Measurements from ENCODE around the gene PSMD5. TPM values are rescaled to one million over a fixed set of nuclear protein-coding genes. Genes with fewer than 3 reads are reported as not detected.

Gene PSMD5
- total and polyA plus RNA-seq, 9 of the 15 experiments (the other 6 are each of a cell fraction or from before 2014, with no cell fraction given): 46.4 to 148 (median 76.3) TPM

GRCh38 chr9:120874226-120875194 is 31.8 kb upstream of the PSMD5 start:
- Histone ChIP-seq H3K27ac (ENCODE audit: extremely low read depth, low read depth, low read length) (peak overlapping the region; percentile 95), H3K27me3 (ENCODE audit: control insufficient read depth in 2 of 2, insufficient read depth in 2 of 2, low read length in 2 of 2) (no peaks in the 10 kb centered on the region; a peak in 1 of 5 replicates), H4K20me1 (replicated peaks; ENCODE audit: control insufficient read depth, insufficient read depth, low read length) (no peaks in the 10 kb centered on the region), H3K36me3 (ENCODE audit: control insufficient read depth, insufficient read depth, low read length) (peaks cover 71% of the 10 kb centered on the region), H3K9me1 (ENCODE audit: control insufficient read depth, insufficient read depth, low read length) (no peaks in the 10 kb centered on the region), H3K4me3 (peak overlapping the region; percentile 74; the same call in 1 of the 2 replicates), H3K79me2 (ENCODE audit: control insufficient read depth, insufficient read depth, low read length) (peaks cover 56% of the 10 kb centered on the region), H3K9ac (ENCODE audit: insufficient read depth in 1 of 2, low read depth in 2 of 2, low read length in 2 of 2) (peak overlapping the region; percentile 98; a peak in 3 of 4 replicates), H3K4me2 (ENCODE audit: insufficient read depth, low read length) (peak overlapping the region; percentile 100), H3K9me3 (replicated peaks; ENCODE audit: control insufficient read depth, insufficient read depth, low read depth, low read length) (no peaks in the 10 kb centered on the region), H3K4me1 (replicated peaks in 1 of 2; ENCODE audit: control insufficient read depth in 2 of 2, insufficient read depth in 2 of 2, low read length in 2 of 2) (peaks cover 45 to 56% of the 10 kb centered on the region in 2 experiments), H2AFZ (ENCODE audit: low read depth, low read length) (no peak overlapping the region)
- ATAC-seq: no peak
- TF ChIP-seq MLX (CRISPR knock-in tag; conservative IDR thresholded peaks at IDR 0.05) (0 out of 4 replicates have a peak, but pooled peaks of 1 of the 2 experiments have one; percentile 29), E2F1 (CRISPR knock-in tag; IDR thresholded peaks at IDR 0.05) (0 out of 2 replicates have a peak, but pooled peaks have one; percentile 38), HMGXB4 (CRISPR knock-in tag; IDR thresholded peaks at IDR 0.05) (peak; percentile 51; the same call in 1 of the 2 replicates), ZC3H11A (IDR thresholded peaks at IDR 0.05; ENCODE audit: low read depth, low read length) (0 out of 2 replicates have a peak, but pooled peaks have one; percentile 45), TBL1XR1 (IDR thresholded peaks at IDR 0.05; ENCODE audit: low read length in 2 of 2) (0 out of 4 replicates have a peak, but pooled peaks of 1 of the 2 experiments have one; percentile 26), ZFP36 (IDR thresholded peaks at IDR 0.05; ENCODE audit: low read depth, low read length, partially characterized antibody) (no peak)
- ChIA-PET CTCF (ENCODE audit: low intra/inter-chr PET ratio) (no interaction called here), POLR2A (interaction anchor here (0.7 to 15.5 kb wide), 7 partner anchors 9 to 68 kb away, joined by 3 to 464 read pairs (median 4); partner anchors contain the start of gene PSMD5)
- BruUV-seq (replicated peaks): no TSS peak
- DNase-seq (ENCODE audit: extremely low read depth in 1 of 4, low spot score in 3 of 4): no peak
- intact Hi-C loops (cut with micrococcal nuclease) (loop anchor here (10.0 kb wide), 1 partner anchor 200 kb away; the partner anchor contains the start of gene CNTRL), in situ Hi-C loops (cut with MboI) (loop anchor here (5.0 kb wide), 1 partner anchor 67 kb away; no protein-coding TSS in a partner anchor)
- 91% methylated on average over 10 of the region's 10 CpGs for WGBS (ENCODE audit: insufficient coverage, low coverage, missing lambda C conversion rate)
- FAIRE-seq: no peak
